Body of pancreas (tissue), 4 donors: ENCODE results near the gene NECTIN2. TPM values are rescaled to one million over a fixed set of nuclear protein-coding genes. Genes with fewer than 3 reads are reported as not detected.

Experiments
- ATAC-seq: fragments of 150-250 bp; one replicate; pipeline ENCODE4 v1.9.1; 2016
- DNase-seq, 4 donors: peaks; one replicate each; pipeline ENCODE4 v3.0.0-alpha.2; 2019
- H3K27ac ChIP-seq, 4 donors: fragments of 200-600 bp; sonication (generic); 1 replicate in 3 of 4; 2 replicates in 1 of 4; pipeline versions ENCODE4 v1.5.1 to v1.6.1; 2016 to 2019; ENCODE audit warnings: mild to moderate bottlenecking in 1 of 4, mixed read lengths in 1 of 4, moderate library complexity in 1 of 4
- H3K27me3 ChIP-seq, 2 donors: fragments of 200-600 bp; sonication (generic); one replicate each; pipeline ENCODE4 v1.6.0; 2016; ENCODE audit warnings: mild to moderate bottlenecking in 1 of 2
- H3K36me3 ChIP-seq, 2 donors: fragments of 200-600 bp; sonication (generic); replicated peaks in 1 of 2; 2 replicates each; pipeline ENCODE4 v1.5.1; 2016; ENCODE audit warnings: low read depth in 2 of 2; ENCODE audit not compliant: insufficient read depth in 1 of 2
- H3K4me1 ChIP-seq: fragments of 200-600 bp; sonication (generic); one replicate; pipeline ENCODE4 v1.6.0; 2016
- H3K4me3 ChIP-seq, 2 donors: fragments of 200-600 bp; sonication (generic); 1 replicate in 1 of 2; 2 replicates in 1 of 2; pipeline ENCODE4 v1.5.1; 2016 to 2019
- H3K9me3 ChIP-seq, 3 donors: fragments of 200-600 bp; sonication (generic); 1 replicate in 2 of 3; 2 replicates in 1 of 3; pipeline ENCODE4 v1.5.1; 2016
- CTCF ChIP-seq, 7 experiments: fragments of 450-650 bp in 4 of 7; fragments of 200-600 bp in 3 of 7; sonication (generic) in 3 of 7; IDR thresholded peaks; one replicate each; pipeline ENCODE4 v1.5.1; 2016 to 2019; ENCODE audit warnings: antibody characterized with exemption in 7 of 7
- POLR2A ChIP-seq, 3 donors: fragments of 450-650 bp; IDR thresholded peaks; one replicate each; pipeline ENCODE4 v1.6.1; 2016; ENCODE audit warnings: antibody characterized with exemption in 3 of 3, mild to moderate bottlenecking in 2 of 3
- WGBS, 2 donors: methylation state at CpG; one replicate each; pipeline ENCODE4 v1.1.5; 2017; 5-methylcytosine and 5-hydroxymethylcytosine counted together
- intact Hi-C: fragments of 100-400 bp; cut with DNase I; formaldehyde crosslinking; loops from one replicate; pipeline ENCODE4 v1.15.1; 2023
- total RNA-seq, 2 donors: library from RNA; depleted of rRNA; stranded (reverse); fragments of >200 nt; gene quantifications; one replicate each; pipeline ENCODE4 v1.1.0, GENCODE V29; 2016

Gene NECTIN2
- total RNA-seq, 2 donors from 2014 or later = 54.0 to 137 TPM

DNA sequence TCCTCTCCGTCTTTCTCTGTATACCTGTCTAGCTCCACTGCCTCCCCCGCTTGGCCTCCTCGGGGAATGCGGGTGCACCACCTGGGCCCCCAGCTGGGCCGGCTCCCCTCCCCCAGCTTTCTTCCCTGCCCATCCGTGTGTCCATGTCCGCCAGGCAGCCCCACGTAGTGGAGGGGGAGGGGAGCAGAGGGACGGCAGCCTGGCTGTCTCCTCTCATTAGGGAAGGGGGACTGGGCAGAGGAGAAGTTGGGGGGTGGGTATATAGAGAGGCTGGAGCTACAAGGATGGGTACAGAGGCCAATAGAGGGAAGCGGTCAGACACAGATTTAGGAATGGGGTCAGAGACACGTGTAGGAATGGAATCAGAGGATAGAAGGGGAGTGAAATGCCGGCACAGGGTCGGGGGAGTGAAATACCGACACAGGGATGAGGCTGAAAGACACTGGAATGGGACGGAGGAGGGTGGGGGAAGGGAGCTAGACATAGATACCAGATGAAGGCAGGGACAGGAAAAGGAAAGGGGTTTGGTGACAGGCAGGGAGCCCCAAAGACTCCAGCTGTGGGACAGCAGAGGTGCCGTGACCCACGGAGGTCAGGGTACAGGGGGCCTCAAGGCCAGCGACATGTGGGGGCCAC, 2.8 kb downstream of the NECTIN2 start:
- DNase-seq (peak in 1 of 4 donors; percentile 20), ATAC-seq (no peak)
- peak overlapping the region; percentile 40 to 100 (median 96) for H3K27ac ChIP-seq
- 50 to 51% methylated on average over 18 of the region's 18 CpGs for WGBS, 2 donors
- intact Hi-C loops = no loop called here
- TF ChIP-seq POLR2A (IDR thresholded peaks at IDR 0.05) = no peak
- no peak for TF ChIP-seq CTCF (IDR thresholded peaks at IDR 0.05)
- H3K9me3 ChIP-seq = no peaks in the 10 kb centered on the region
- no peaks in the 10 kb centered on the region for H3K27me3 ChIP-seq
- H3K4me3 ChIP-seq = no peak overlapping the region
- H3K4me1 ChIP-seq = peaks cover 47% of the 10 kb centered on the region
- no peaks in the 10 kb centered on the region for H3K36me3 ChIP-seq

DNA sequence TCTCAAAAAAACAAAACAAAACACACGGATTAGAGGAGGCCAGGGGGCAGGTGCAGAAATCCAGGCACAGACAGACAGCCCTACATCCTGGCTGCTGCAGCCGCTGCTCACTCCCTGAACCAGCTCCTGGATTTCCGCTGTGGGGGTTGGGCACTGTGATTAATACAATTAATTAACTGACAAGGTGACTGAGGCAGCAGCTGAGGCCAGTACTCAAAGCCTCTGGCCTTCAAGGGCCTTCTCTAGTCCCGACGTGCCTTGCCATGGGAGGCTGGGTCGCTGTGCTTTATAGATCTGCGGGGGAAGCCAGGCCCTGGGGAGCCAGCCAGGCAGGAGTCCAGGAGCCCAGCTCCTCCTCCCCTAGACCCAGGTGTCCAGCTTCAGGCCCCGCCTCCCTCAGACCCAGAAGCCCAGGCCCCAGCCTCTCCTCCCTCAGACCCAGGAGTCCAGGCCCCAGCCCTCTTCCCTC, 4.6 kb downstream of the NECTIN2 start:
- intact Hi-C loops = no loop called here
- TF ChIP-seq CTCF (IDR thresholded peaks at IDR 0.05) = no peak
- no peak for TF ChIP-seq POLR2A (IDR thresholded peaks at IDR 0.05)
- 38 to 64% methylated on average over 3 to 7 of the region's 8 CpGs for WGBS, 2 donors
- Histone ChIP-seq H3K4me1 (peaks cover 34% of the 10 kb centered on the region), H3K9me3 (no peaks in the 10 kb centered on the region), H3K36me3 (no peaks in the 10 kb centered on the region), H3K27ac (peak overlapping the region in 2 of 4 donors; percentile 28 to 100), H3K4me3 (no peak overlapping the region), H3K27me3 (no peaks in the 10 kb centered on the region)
- DNase-seq (peak in 2 of 4 donors; percentile 72 to 75), ATAC-seq (no peak)

DNA sequence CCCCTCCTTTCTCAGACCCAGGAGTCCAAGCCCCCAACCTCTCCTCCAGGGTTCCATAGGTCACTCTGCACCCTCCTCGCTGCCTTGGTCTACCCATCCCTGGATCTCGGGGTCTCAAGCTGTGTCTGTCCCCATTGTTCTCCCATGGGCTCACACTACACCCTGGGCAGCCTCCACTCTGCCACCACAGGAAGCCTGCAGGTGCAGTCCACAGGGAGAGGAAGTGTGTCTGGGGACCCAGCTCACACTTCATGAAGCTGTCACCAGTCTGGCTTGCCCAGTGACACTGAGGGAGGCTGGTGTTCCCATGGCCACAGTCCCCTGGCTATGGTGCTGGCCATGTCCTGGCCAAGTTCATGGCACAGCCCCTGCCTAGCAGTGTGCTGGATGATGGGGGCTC, 5.3 kb downstream of the NECTIN2 start:
- 60 to 90% methylated on average over 2 of the region's 2 CpGs for WGBS, 2 donors
- Histone ChIP-seq H3K27me3 (no peaks in the 10 kb centered on the region), H3K36me3 (no peaks in the 10 kb centered on the region), H3K4me3 (no peak overlapping the region), H3K4me1 (peaks cover 41% of the 10 kb centered on the region), H3K27ac (peak overlapping the region in 1 of 4 donors; percentile 100), H3K9me3 (no peaks in the 10 kb centered on the region)
- ATAC-seq = no peak
- intact Hi-C loops = no loop called here
- DNase-seq = no peak
- TF ChIP-seq POLR2A (IDR thresholded peaks at IDR 0.05) = no peak
- TF ChIP-seq CTCF (IDR thresholded peaks at IDR 0.05) = no peak

DNA sequence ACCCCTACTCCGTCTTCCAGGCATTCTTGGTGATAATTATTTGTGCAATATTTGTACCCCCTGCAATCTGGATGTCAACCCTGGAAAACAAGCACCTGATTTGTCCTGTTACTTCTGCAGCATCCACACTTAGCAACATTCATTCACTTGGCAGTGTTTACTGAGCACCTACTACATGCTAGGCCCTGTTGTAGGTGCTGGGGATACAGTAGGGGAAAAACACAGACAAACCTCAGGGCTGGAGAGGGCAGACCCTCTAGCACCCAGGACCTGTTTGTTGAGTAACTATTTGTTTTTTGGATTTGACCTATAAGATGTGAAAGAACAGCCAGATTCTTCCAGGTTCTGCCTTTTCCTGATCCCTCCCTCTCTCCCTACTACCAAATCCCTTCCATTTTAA, 9.5 kb downstream of the NECTIN2 start:
- Histone ChIP-seq H3K9me3 (no peaks in the 10 kb centered on the region), H3K27ac (peak overlapping the region in 3 of 4 donors; percentile 58 to 74 (median 72)), H3K4me1 (peaks cover 46% of the 10 kb centered on the region), H3K27me3 (no peaks in the 10 kb centered on the region), H3K36me3 (no peaks in the 10 kb centered on the region), H3K4me3 (no peak overlapping the region)
- ATAC-seq = no peak
- no peak for DNase-seq
- intact Hi-C loops = no loop called here
- TF ChIP-seq CTCF (IDR thresholded peaks at IDR 0.05) = no peak
- TF ChIP-seq POLR2A (IDR thresholded peaks at IDR 0.05) = no peak
- WGBS, 2 donors = 82 to 90% methylated on average over 1 of the region's 1 CpG
